Endothelial cell of umbilical vein (primary cell): ENCODE measurements around the gene CLTCL1. TPM values are rescaled to one million over a fixed set of nuclear protein-coding genes. Genes with fewer than 3 reads are reported as not detected.

ENCODE experiments used
- BruUV-seq: library from RNA; stranded (reverse); fragments of 400-500 nt; replicated peaks from 2 replicates; lab custom pipeline; 2021; lab: Mats Ljungman, UMichigan
- CTCF ChIA-PET: fragments of 300-600, 350-600 bp; sonication (Branson Sonifier 250); formaldehyde crosslinking; loops from one replicate; lab custom pipeline; 2021; ENCODE audit warnings: antibody characterized with exemption, inconsistent platforms; lab: Charles Lee
- POLR2A ChIA-PET: fragments of 300-600, 350-600 bp; sonication (Branson Sonifier 250); formaldehyde crosslinking; loops from one replicate; lab custom pipeline; 2021; ENCODE audit warnings: antibody characterized with exemption, inconsistent platforms; lab: Charles Lee
- DNase-seq: peaks from one replicate; pipeline ENCODE4 v3.0.0-alpha.2; 2011; ENCODE audit warnings: low read depth, low spot score
- FAIRE-seq: peaks from 2 replicates; lab custom pipeline; 2011; peaks lifted over from hg19 to GRCh38; lab: Jason Lieb, UNC
- H2AFZ ChIP-seq: 2 replicates; pipeline ENCODE4 v1.6.0; 2012; ENCODE audit warnings: low read depth, low read length, control low read depth, inconsistent platforms
- H3K27ac ChIP-seq: 2 replicates; pipeline ENCODE4 v1.5.1; 2011; ENCODE audit warnings: low read depth, mild to moderate bottlenecking, control low read depth, low read length, moderate library complexity; ENCODE audit not compliant: insufficient read depth
- H3K27me3 ChIP-seq, 2 experiments: 2 replicates each; pipeline versions ENCODE4 v1.6.0 to v1.6.1; 2011; ENCODE audit warnings: low read length in 2 of 2, mixed read lengths in 1 of 2; ENCODE audit not compliant: control insufficient read depth in 2 of 2, insufficient read depth in 2 of 2
- H3K36me3 ChIP-seq, 2 experiments: 2 replicates in 1 of 2; 3 replicates in 1 of 2; pipeline ENCODE4 v1.5.1; 2011; ENCODE audit warnings: low read length in 2 of 2, mild to moderate bottlenecking in 1 of 2, moderate library complexity in 1 of 2; ENCODE audit not compliant: control insufficient read depth in 2 of 2, insufficient read depth in 2 of 2; ENCODE audit errors: extremely low read depth in 1 of 2
- H3K4me1 ChIP-seq: 3 replicates; pipeline ENCODE4 v1.5.1; 2011; ENCODE audit warnings: mild to moderate bottlenecking, low read length; ENCODE audit not compliant: control insufficient read depth, insufficient read depth; ENCODE audit errors: extremely low read depth
- H3K4me2 ChIP-seq: 2 replicates; pipeline ENCODE4 v1.6.1; 2011; ENCODE audit warnings: low read length, control low read depth, mixed read lengths; ENCODE audit not compliant: insufficient read depth
- H3K4me3 ChIP-seq, 3 experiments: fragments of 200-600 bp in 1 of 3; sonication (generic), shearing (Covaris generic) in 1 of 3; replicated peaks in 1 of 3; 2 replicates each; pipeline ENCODE4 v1.5.1; 2011 to 2016; ENCODE audit warnings: control low read depth in 3 of 3, low read length in 3 of 3, mild to moderate bottlenecking in 2 of 3, inconsistent platforms in 1 of 3, low read depth in 1 of 3, moderate library complexity in 1 of 3; ENCODE audit not compliant: insufficient read depth in 1 of 3
- H3K79me2 ChIP-seq: 2 replicates; pipeline ENCODE4 v1.6.0; 2012; ENCODE audit warnings: low read length, inconsistent platforms; ENCODE audit not compliant: control insufficient read depth, insufficient read depth
- H3K9ac ChIP-seq: replicated peaks from 2 replicates; pipeline ENCODE3; 2011; ENCODE audit warnings: low read length, control low read depth; ENCODE audit not compliant: insufficient read depth; ENCODE audit errors: extremely low read depth
- H3K9me1 ChIP-seq: replicated peaks from 3 replicates; pipeline ENCODE4 v1.6.0; 2011; ENCODE audit warnings: mild to moderate bottlenecking, low read length; ENCODE audit not compliant: control insufficient read depth, insufficient read depth; ENCODE audit errors: extremely low read depth
- H3K9me3 ChIP-seq: replicated peaks from 2 replicates; pipeline ENCODE4 v1.5.1; 2012; ENCODE audit warnings: low read length, inconsistent platforms; ENCODE audit not compliant: control insufficient read depth, insufficient read depth
- H4K20me1 ChIP-seq: replicated peaks from 2 replicates; pipeline ENCODE3; 2011; ENCODE audit warnings: mild to moderate bottlenecking, low read length; ENCODE audit not compliant: control insufficient read depth, insufficient read depth; ENCODE audit errors: extremely low read depth
- EZH2 ChIP-seq: IDR thresholded peaks from 2 replicates; pipeline ENCODE4 v1.6.1; 2012; ENCODE audit warnings: borderline replicate concordance, low read depth, mild to moderate bottlenecking, moderate library complexity, low read length, inconsistent platforms; ENCODE audit not compliant: severe bottlenecking
- FOS ChIP-seq: IDR thresholded peaks from 2 replicates; pipeline ENCODE4 v1.6.1; 2011; ENCODE audit warnings: mild to moderate bottlenecking, low read length, moderate library complexity, borderline replicate concordance; ENCODE audit not compliant: insufficient read depth
- GATA2 ChIP-seq: IDR thresholded peaks from 2 replicates; pipeline ENCODE4 v1.7.0; 2011; ENCODE audit warnings: low read depth, mild to moderate bottlenecking, moderate library complexity, mixed read lengths, low read length; ENCODE audit not compliant: insufficient read length, insufficient read depth
- JUN ChIP-seq: IDR thresholded peaks from 2 replicates; pipeline ENCODE4 v1.6.1; 2011; ENCODE audit warnings: borderline replicate concordance, low read depth; ENCODE audit not compliant: insufficient read length, insufficient read depth
- MYC ChIP-seq: IDR thresholded peaks from one replicate; pipeline ENCODE4 v1.6.1; 2011; ENCODE audit warnings: mild to moderate bottlenecking, low read depth, low read length
- POLR2A ChIP-seq: IDR thresholded peaks from 2 replicates; pipeline ENCODE4 v1.6.1; 2012; ENCODE audit warnings: low read depth, mild to moderate bottlenecking, control low read depth, low read length
- POLR2AphosphoS5 ChIP-seq: IDR thresholded peaks from 2 replicates; pipeline ENCODE4 v1.6.1; 2012; ENCODE audit warnings: low read depth, mild to moderate bottlenecking, control low read depth, low read length, moderate library complexity; ENCODE audit not compliant: insufficient read depth
- dilution Hi-C: fragments of 300-500 bp; cut with MboI; formaldehyde crosslinking; loops from one replicate; pipeline ENCODE4 v1.15.0; 2019; ENCODE audit warnings: low sequenced_read_pairs; ENCODE audit not compliant: extremely low pct_ligation_motif_present
- intact Hi-C: fragments of 100-400 bp; cut with micrococcal nuclease; formaldehyde crosslinking; loops from one replicate; pipeline ENCODE4 v1.10.0; 2022
- polyA plus RNA-seq, 4 experiments: library from polyadenylated mRNA; depleted of rRNA in 3 of 4; stranded (reverse) in 3 of 4; unstranded in 1 of 4; fragments of >200 nt; gene quantifications; 2 replicates each; pipeline versions ENCODE4 v1.2.1 to v1.2.3, GENCODE V29; 2011 to 2012; ENCODE audit warnings: missing spikeins in 1 of 4
- total RNA-seq: library from RNA; stranded (reverse); gene quantifications from 2 replicates; pipeline ENCODE4 v1.2.3, GENCODE V29; 2021
- TF ChIP-seq, protein P1 (sequence below): IDR thresholded peaks from 2 replicates; pipeline ENCODE4 v1.6.1; 2011; ENCODE audit not compliant: insufficient read depth, insufficient read length
- TF ChIP-seq, protein P2 (sequence below), 2 donors: IDR thresholded peaks; 1 replicate in 1 of 2; 2 replicates in 1 of 2; pipeline ENCODE4 v1.5.1; 2011; ENCODE audit warnings: low read length in 2 of 2, mild to moderate bottlenecking in 2 of 2, moderate library complexity in 2 of 2, control low read depth in 1 of 2, inconsistent platforms in 1 of 2, low read depth in 1 of 2; ENCODE audit not compliant: insufficient read depth in 1 of 2; ENCODE audit errors: extremely low read depth in 1 of 2

CLTCL1 gene
- total and polyA plus RNA-seq, 2 donors (not counting 3 experiments of a cell fraction or from before 2014, with no cell fraction given) = 5.0 to 6.2 TPM

DNA sequence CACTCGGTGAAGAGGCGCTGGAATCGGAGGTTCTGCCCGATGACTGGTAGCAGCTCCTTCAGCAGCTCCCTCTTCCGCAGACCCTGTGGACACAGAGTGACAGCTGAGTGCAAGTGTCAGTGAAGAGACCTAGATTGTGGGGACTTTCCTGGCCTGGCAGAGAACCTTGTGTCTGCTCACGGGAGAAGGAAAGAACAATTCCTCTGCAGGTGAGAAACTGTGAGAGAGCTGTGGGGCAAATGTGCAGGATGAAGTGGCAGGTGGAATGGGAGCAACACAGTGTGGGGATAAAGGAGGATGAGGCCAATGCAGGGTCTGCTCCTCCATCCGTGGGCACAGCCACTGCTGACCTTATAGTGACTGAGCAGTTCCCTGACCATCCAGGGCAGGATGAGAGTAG is 40.0 kb upstream of the CLTCL1 start:
- ChIA-PET CTCF (interaction anchor here (1.0 kb wide), 1 partner anchor 20 kb away, joined by 3 read pairs; no protein-coding TSS in a partner anchor), POLR2A (no interaction called here)
- intact Hi-C loops (no loop called here), dilution Hi-C loops (no loop called here)
- Histone ChIP-seq H3K27ac (no peak overlapping the region), H3K9me1 (no peaks in the 10 kb centered on the region), H3K9ac (no peak overlapping the region), H3K9me3 (no peaks in the 10 kb centered on the region), H3K36me3 (peaks cover 5 to 20% of the 10 kb centered on the region in 2 experiments), H3K4me1 (no peaks in the 10 kb centered on the region), H3K79me2 (no peaks in the 10 kb centered on the region), H2AFZ (no peak overlapping the region), H3K4me3 (no peak overlapping the region), H4K20me1 (no peaks in the 10 kb centered on the region), H3K4me2 (no peak overlapping the region), H3K27me3 (no peaks in the 10 kb centered on the region)
- no TSS peak for BruUV-seq
- DNase-seq (no peak), FAIRE-seq (no peak)
- no peak for TF ChIP-seq POLR2A
- no peak for TF ChIP-seq FOS
- TF ChIP-seq, protein P1, sequence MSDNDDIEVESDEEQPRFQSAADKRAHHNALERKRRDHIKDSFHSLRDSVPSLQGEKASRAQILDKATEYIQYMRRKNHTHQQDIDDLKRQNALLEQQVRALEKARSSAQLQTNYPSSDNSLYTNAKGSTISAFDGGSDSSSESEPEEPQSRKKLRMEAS = no peak
- TF ChIP-seq MYC = no peak
- TF ChIP-seq EZH2 = no peak
- TF ChIP-seq, protein P2, sequence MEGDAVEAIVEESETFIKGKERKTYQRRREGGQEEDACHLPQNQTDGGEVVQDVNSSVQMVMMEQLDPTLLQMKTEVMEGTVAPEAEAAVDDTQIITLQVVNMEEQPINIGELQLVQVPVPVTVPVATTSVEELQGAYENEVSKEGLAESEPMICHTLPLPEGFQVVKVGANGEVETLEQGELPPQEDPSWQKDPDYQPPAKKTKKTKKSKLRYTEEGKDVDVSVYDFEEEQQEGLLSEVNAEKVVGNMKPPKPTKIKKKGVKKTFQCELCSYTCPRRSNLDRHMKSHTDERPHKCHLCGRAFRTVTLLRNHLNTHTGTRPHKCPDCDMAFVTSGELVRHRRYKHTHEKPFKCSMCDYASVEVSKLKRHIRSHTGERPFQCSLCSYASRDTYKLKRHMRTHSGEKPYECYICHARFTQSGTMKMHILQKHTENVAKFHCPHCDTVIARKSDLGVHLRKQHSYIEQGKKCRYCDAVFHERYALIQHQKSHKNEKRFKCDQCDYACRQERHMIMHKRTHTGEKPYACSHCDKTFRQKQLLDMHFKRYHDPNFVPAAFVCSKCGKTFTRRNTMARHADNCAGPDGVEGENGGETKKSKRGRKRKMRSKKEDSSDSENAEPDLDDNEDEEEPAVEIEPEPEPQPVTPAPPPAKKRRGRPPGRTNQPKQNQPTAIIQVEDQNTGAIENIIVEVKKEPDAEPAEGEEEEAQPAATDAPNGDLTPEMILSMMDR (IDR thresholded peaks at IDR 0.05; ENCODE audit: extremely low read depth in 1 of 2, insufficient read depth in 1 of 2, low read depth in 1 of 2, low read length in 2 of 2) = no peak
- no peak for TF ChIP-seq GATA2
- no peak for TF ChIP-seq POLR2AphosphoS5
- no peak for TF ChIP-seq JUN
